SW 1271 (cell line): ENCODE measurements around the gene DNAJB12.
"Not testable (repeated sequence)": the region's sequence is repeated elsewhere in the genome, so short reads cannot be mapped to it uniquely, and the experiment has no call there.

Experiments used
- DNase-seq, 2 experiments: peaks; one replicate each; lab custom pipeline; 2025; lab: John Stamatoyannopoulos, UW

The DNAJB12 gene

DNA sequence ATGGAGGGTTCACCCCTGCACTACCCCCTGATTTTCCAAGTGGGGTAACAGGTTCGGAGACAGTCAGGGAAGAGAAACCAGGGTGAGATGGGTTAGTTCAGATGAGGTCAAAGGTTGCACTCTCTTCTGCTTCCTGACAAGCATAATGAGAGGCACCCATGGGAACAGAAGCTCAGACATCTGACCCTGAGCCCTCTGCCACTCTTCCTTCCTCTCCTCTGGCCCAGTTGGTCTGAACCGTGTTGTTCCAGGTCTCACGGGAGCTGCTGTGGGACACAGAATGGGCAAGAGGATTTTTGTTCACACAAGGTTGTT is 38.4 kb downstream of the DNAJB12 start:
- no peak for DNase-seq

DNA sequence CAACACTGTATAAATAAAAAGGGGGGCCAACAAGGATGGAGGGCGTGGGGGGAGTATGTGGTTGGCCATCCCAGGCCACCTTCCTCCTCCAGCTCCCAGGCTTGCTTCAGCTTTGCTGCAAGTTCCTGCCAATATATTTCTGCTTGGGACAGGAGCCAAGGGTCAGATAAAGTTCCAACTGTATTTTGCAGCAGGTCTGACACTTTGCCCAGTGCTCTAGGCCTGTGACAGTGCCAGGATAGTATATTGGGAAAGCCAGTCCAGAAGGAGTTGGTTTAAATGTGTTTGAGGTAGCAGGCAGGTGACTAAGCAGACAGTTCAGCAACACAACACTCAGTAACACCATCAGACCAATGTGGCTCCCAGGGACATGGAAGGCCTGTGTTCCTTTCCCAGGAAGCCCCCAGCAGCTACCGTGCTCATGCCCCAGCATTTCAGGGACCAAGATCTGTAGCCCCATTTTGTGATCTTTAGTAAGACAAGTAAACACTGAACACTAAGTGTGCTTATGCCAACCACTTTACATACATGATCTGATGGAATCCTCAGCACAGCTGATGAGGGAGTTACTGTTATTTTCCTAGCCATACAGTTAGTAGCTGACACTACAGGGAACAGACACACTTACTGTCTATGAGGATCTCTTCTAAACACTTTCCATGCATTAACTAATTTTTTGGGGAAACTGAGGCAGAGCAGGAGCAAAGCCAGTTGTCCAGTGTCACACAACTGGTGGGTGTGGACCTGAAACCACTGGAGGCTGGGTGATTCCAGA is 38.9 kb downstream of the DNAJB12 start:
- peak in 1 of 2 experiments; percentile 20 for DNase-seq

DNA sequence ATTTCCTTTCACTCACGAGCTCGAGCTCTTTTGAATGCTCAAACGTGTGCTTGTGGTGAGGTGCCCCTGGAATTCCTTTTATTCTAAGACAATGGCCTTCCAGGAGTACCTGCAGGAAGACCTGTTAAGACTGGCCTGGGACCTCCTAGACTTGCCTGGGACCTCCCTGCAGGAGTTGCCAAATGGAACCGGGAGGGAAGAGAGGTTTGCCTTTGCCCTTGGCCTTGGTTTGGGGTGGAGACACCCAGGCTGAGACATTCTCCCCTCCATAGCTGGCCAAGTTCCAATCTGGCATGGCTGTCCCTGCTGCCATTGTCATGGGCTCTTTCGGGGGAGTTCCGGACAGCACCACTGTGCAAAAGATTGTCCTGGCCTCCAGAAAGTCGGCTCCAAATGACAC is 39.7 kb downstream of the DNAJB12 start:
- no peak for DNase-seq

DNA sequence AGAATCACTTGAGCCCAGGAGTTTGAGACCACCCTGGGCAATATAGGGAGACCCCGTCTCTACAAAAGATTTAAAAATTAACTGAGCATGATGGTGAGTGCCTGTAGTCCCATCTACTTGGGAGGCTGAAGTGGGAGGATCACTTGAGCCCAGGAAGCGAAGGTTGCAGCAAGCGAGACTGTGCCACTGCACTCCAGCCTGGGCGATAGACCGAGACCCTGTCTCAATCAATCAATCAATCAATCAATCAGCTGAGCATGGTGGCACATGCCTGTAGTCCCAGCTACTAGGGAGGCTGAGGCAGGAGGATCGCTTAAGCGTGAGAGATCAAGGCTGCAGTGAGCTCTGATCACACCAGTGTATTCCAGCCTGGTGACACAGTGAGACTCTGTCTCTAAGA is 40.5 kb downstream of the DNAJB12 start:
- no peak for DNase-seq

DNA sequence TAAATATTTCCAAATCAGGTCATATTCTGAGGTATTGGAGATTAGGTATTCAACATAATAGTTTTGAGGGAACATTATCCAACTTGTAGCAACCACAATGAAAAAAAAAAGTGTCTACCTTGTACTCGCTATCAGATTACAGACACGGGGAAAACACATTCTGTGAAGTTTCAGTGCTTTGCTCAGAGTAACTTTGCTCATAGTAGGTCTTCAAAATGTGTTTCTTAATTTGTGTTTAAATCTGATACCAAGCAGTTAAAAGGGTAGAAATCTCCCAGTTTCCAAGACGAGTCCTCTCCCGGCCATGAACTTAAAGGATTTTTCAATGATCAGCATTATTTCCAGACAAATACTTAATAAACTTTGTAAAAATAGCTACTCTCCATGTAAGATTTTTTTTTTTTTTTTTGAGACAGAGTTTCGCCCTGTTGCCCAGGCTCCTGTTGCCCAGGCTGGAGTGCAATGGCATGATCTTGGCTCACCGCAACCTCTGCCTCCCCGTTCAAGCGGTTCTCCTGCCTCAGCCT is 41.8 kb downstream of the DNAJB12 start:
- DNase-seq: no peak

DNA sequence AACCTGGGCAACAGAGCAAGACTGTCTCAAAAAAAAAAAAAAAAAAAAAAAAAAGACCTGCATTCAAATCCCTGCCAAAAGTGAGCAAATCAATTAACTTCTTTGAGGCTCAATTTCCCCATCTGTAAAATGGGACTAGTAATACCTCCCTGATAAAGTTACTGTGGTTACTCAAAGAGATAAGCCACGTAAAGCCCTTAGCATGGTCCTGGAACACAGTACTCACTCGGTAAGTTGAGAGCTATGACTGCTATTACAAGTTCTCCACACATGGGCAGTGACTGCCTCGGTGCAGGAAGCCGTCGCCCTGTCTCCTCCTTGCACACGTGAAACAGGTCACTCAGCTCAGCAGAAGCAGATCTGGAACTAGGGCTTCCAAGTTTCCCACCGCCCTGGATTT is 43.1 kb downstream of the DNAJB12 start:
- DNase-seq: no peak

DNA sequence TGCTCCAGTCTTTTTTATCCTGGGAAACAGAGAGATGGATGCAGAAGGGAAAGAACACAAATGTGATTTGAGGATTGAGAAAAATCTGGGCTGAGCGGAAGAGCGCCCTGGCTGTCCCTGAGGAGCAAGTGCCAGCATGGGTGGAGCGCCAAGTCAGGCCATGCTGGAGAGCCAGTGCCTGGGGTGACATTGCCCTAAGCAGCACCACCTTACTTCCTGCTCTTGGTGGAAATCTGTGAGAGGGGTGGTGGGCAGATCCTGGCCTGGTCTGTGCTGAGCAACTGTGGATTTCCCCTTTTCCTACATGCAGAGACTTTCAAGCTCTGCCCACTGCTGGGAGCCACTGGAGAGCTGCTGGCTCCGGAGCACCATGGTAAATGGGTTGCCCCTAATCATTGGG is 44.1 kb downstream of the DNAJB12 start:
- no peak for DNase-seq

DNA sequence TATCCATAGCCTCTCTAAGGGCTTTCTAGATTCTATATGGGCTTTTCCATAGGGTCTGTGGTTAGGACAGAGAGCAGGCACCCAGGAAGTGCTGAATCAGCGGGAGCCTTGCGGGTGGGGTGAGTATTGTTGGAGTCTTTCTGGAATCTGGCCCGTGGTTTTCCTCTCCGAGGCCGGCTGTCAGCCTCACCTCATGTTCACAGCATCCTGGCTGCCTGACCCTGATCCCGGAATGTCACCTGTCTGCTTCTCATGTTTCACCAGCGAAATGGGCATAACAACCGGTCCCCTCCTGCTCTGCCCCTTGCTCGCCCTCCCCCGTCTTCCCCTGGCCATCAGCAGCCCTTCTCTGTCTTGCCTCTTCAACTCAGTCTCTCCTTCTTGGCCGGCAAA is 44.5 kb downstream of the DNAJB12 start:
- no peak for DNase-seq

DNA sequence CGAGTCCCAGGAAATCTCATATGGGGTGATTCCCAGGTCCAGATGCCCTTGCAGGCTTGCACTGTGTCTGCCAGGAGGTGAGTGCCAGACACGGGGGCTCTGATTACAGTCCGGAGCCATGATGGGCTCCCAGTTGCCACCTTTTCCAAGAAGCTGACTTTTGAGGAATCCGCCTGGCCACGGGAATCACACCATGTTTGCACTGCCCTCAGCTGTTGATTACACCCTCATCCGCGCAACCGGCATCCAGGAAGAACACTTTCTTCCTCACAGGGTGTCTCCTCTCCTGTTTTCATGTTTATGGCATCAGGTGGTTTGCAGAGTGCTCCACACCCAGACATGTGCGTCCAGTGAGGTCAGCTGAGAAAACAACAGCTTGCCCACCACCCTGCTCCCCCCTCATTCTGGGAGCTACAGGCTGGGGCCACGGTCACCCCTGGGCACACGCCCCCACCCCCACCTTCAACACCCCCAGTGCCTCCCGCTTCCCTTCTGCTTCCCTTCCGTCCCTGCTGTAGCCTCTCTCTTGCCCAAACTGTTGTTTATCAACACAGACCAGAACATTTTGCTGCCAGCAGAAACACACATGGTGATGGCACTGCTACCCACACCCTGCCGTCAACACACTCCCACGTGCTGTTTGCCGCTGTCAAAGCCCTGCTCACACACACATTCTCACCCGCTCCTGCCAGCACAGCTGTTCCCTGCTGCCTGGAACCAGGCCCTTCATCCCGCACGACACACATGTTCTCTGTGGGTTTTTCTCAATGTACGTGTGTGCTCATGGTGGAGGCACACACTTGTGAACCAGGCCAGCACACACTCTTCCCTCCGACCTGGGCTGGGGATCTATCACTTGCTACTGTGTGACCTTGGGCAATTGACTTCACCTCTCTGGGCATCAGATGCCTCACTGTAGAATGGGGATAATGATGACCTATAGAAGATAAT is 45.2 kb downstream of the DNAJB12 start:
- DNase-seq: no peak

DNA sequence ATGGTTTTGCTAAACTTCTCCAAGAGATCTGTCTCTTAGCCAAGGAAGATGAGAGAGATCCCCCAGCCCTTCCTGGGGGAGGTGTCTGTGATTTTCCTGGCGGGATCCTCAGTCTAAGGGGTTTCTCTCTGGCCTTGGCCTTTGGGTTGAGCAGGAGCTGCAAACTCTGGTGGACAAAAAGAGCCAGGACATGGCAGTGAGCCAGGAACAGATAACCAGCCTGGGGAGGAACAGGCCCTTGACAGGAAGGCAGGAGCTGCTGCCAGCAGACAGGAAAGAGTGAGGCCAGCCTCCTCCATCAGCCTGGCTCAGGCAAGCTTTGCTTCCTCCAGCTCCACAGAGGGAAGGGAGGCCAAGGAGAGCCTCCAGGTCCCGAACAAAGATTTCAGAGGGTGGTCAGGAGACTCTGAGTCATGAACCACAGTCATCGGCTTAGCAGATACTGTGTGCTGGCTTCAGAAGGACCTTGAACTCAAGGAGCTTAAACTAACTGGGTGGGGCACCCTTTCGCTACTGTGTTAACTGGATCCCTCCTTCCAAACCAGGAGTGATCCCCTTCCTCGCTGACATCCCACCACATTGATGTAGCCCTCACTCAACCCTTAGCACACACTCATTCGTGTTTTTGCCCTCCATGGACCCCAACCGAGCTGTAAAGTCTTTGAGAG is 46.3 kb downstream of the DNAJB12 start:
- DNase-seq: no peak

DNA sequence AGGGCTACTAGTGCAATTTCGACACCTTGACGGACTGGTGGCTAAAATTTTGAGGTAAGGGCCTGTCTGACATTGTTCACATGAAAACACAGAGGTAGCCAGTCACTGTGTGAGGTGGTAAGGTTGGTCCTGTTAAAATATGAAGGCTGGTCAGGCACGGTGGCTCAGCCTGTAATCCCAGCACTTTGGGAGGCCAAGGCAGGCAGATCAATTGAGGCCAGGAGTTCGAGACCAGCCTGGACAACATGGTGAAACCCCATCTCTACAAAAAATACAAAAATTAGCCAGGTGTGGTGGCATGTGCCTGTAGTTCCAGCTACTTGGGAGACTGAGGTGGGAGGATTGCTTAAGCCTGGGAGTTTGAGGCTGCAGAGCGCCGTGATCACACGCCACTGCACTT is 47.0 kb downstream of the DNAJB12 start:
- DNase-seq: not testable (repeated sequence)

DNA sequence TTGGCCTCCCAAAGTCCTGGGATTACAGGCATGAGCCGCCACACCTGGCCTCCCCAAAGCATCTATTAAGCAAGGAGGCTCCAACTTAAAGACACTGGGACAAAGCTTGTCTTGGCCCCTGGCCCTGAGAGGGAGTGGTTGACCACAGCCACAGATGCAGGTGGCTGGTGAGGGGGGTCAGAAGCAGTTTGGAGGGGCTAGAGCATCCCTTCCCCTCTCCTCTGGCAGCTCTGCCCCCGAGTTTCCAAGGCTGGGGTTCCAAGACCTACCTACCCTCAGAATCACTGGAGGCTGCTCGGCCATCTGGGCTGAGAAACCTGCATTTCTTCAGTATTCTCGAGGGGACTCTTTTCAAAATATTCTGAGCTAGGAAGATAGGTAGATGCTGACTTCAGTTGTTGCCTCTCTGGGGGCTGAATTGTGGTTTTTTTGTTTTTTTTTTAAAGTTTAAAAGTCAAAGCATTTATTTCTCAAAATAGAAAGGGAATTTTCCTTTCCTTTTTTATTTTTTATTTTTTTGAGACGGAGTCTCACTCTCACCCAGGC is 48.4 kb downstream of the DNAJB12 start:
- no peak for DNase-seq

DNA sequence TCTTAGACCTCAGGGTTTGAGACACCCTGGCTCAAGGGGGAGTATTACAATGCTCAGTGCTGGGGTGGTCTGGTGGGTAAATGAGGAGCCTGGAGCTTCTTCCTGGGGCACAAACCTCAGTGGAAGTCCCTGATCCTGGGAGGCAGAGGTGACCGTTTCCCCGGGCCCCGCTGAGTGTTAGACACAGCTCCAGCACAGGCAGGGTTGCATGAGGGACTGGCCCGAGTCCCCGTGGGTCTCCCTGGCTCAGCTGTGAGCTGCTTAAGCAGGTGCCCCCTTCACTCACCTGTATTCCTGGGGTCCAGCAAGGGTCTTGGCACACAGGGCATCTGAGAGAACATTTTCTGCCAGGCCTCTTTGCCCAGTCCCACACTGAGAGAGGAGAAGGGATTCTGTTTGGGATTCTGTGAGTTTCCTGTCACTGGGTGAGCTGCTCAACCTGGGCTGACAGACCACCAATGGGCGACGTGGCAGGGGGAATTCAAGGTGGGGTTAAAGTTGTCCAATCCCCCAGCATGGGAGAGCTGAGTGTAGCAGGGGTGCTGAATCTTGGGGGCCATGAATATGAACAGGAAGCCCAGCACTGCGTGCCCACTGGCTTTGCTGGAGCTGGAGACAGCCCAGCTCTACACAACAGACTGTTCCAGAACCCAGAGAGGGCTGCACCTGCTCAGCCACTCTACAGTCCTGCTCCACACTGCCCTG is 51.1 kb downstream of the DNAJB12 start:
- no peak for DNase-seq

DNA sequence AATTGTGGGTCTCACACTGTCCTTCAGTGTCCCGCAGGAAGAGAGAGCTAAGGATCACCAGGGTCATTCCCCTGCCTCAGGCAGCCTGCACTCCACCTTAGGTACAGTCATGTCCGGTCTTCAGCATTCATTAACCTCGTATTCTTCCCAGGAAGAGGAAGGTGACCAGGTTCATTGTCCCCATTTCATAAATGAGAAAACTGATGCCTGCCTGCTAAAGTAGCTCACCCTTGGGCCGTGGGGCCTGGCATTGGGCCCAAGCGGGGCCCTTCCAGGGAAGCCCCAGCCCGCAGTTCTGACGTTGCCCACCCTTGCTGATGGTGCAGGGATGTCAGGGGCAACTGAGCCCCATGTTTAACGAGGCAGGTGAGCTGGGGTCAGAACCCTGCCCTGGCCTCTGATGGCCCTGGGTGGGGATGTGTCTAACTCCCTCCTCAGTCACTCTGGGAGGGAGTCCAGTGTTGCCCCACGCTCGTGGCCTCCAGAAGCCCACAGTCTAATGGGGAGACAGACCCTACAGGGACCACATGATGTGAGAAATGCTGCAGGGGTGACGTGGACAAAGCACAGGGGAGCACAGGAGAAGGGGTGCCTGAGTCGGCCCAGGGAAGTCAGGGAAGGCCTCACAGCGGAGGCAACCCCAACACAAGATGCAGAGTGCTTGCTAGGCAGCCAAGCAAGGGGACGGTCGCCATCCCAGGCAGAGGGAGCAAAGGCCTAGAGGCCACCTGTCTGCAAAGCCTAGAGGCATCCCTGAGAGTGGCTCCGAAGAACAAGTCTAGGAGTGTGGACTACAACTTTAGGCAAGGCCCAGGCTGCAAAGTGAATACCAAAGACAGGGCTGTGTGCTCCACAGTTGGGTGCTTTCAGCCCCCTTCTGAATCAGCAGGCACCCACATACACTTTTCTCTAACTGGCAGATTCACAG is 55.9 kb downstream of the DNAJB12 start:
- no peak for DNase-seq

DNA sequence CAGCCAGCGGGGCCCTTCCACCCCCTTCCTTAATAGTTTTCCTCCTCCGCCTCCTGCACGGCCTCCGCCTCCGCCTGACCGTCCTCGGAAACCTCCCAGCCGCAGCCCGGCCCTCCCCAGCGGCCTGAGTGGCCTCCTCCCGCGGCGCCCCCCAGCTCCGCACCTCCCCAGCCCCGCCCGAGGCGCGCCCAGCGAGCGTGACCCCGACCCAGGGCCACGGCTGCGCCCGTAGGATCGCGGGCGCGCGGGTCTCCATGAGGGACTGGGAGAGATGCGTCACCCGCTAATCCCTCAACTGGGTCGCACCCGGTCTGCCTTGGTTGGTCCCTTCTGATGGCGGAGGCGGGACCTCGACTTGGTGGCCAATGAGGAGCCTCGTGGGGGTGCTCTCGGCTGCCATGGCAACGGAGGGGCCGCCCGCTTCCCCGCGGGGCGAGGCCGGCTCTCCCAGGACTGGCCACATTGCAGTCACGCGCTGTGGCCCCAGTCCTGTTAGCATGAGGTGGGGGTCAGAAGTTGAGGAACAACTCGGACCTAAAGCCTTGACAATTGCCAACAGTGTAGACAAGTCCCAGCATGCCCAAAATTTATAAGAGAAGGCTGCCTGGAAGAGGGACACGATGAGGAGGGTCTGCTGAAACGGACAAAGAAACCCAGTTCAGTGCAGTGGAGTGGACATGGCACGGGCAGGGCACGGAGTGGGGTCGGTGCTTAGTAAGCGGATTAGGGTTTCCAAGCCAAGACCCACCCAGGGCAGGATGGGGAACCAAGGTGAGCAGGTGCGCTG is 56.7 kb downstream of the DNAJB12 start:
- peak; percentile 86 to 90 for DNase-seq

DNA sequence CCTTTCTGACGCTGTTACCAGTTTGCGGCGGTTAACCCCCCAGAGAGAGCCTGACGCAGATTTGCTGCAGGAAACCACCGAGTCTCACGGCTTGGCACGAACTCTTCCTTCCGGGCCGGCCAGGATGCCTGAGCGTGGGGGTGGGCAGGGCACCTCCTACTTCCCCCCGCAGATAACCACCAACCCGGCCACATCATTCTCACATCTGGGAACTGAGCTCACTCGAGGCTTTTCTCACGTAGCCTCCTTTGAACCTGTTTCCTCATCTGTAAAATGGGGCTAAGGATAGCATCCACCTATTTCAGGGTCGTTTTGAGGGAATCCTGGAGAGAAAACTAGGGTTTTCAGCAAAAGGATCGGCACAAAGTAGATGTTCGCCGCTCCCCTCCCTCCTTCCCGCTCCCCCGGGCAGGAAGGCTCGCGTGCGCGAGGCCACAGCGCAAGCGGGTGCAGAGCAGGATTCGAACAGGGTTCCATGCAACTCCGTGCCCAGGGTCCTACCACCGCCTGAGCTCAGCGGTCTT is 57.4 kb downstream of the DNAJB12 start:
- peak; percentile 82 to 87 for DNase-seq

DNA sequence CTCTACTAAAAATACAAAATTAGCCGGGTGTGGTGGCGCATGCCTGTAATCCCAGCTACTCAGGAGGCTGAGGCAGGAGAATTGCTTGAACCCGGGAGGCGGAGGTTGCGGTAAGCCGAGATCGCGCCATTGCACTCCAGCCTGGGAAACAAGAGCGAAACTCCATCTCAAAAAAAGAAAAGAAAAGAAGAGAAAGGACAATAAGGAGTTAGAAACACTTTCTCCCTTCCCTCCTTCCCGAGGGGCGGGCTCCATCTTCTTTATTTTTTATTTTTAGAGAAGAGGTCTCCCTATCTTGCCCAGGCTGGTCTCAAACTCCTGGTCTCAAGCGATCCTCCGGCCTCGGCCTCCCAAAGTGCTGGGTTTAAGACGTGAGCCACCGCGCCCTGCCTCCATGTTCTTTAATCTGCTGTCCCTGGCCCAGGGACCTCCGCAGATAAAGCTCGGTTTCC is 57.9 kb downstream of the DNAJB12 start:
- not testable (repeated sequence) for DNase-seq

DNA sequence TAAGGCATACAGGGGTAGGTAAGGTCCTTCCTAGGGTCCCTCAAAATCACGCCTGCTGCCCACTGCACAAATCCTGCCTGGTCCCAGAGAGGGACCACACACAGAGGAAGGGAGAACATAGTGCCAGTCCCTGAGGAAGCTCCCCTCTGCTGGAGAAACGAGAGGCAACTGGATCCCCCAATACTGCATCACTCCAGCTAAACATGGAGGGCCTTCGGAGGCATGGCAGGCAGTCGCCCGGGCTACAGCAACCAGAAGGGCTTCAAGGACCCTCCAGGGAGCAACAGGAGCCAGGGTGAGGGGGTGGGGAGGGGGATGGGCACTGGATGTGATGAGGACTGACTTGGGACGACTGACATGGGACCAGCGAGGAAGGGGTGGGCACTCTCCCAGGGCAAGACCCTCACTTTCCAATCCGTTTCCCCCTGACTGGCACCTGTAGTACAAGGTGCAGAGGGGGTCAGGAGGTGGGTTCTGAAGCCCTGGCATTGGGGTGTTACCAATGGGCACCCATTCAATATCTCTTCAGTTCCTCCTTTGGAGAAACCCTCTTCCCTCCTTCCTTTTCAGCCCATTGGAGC is 59.3 kb downstream of the DNAJB12 start:
- DNase-seq: no peak

DNA sequence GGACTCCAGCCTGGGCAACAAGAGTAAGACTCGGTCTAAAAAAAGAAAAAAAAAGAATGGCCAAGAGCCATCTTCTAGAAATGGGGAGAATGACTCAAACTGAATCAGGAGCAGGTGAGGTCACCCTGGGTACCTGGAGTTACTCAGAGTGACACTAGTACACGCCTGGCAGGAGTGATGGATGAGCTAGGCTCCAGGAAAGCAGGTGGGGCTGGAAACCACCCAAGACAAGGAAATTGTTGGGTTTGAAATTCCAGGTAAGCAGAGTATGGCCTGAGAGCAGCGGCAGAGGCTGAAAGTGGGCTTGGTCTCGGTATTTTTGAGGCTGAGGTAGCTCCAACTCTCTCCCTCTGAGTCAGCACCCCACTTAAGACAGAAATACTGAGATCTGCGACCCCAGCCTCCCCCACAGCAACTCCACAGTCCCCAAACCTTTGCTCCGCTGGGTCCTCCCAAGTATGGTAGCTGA is 62.5 kb downstream of the DNAJB12 start:
- DNase-seq: no peak
